BE2C (cell line): ENCODE measurements around the gene C1QTNF3.
"Not testable (repeated sequence)": the region's sequence is repeated elsewhere in the genome, so short reads cannot be mapped to it uniquely, and the experiment has no call there.

ENCODE experiments used
- DNase-seq: peaks from one replicate; pipeline ENCODE4 v3.0.0-alpha.2; 2020
- H3K27me3 ChIP-seq: fragments of 250-450 bp; sonication (Bioruptor Pico); 2 replicates; pipeline ENCODE4 v1.5.1; 2020; ENCODE audit warnings: mild to moderate bottlenecking
- H3K36me3 ChIP-seq: fragments of 250-450 bp; sonication (Bioruptor Pico); 2 replicates; pipeline ENCODE4 v1.5.1; 2020; ENCODE audit warnings: mild to moderate bottlenecking
- H3K4me1 ChIP-seq: fragments of 250-450 bp; sonication (Bioruptor Pico); 2 replicates; pipeline ENCODE4 v1.5.1; 2020
- H3K4me3 ChIP-seq: 2 replicates; pipeline ENCODE4 v1.5.1; 2011; ENCODE audit warnings: low read depth, low read length
- H3K9me3 ChIP-seq: fragments of 250-450 bp; sonication (Bioruptor Pico); 2 replicates; pipeline ENCODE4 v1.5.1; 2020
- CTCF ChIP-seq: IDR thresholded peaks from 2 replicates; pipeline ENCODE4 v1.5.1; 2012; ENCODE audit warnings: mild to moderate bottlenecking, low read depth, low read length

Gene C1QTNF3

DNA sequence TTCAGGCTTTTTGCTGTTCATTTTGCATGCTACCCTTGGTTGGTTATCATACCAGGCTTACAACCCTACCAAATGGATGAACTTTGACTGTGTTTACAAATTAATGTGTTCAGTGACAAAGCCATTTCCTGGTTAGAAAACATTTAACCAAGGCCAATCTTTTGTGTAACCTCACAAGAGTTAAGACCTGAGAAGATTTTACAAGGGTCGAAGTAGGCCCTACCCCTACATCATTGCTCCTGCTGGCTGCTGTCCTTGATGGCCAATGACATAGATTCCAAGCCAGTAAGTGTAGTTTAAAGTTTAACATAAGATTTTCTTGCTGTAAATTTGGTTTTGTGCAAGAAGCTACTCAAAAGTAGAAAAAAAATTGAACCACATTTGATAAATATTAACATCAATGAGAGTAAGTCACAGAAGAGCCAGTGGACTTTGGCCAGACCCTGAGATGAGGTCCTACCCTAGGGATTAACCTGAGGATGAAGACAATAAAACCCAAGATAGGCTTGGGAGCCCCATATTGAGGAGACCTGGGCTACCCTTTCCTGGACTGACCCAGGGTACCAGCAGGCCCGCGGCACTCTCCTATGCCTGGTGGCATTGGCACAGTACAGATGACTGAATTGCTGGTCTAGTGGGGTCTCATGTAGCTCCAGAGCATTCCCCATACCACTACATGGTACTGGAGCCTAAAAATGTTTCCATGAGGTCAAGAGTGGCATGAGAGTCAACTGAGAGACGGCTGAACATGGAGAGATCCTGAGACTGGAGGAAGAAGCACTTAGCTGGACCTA is 8.3 kb downstream of the C1QTNF3 start:
- DNase-seq, result no peak
- H3K9me3 ChIP-seq, result no peaks in the 10 kb centered on the region
- TF ChIP-seq CTCF, result no peak

GRCh38 chr5:34031966-34032365 is 11.0 kb downstream of the C1QTNF3 start:
- no peaks in the 10 kb centered on the region for H3K9me3 ChIP-seq
- no peak for TF ChIP-seq CTCF
- no peaks in the 10 kb centered on the region for H3K4me1 ChIP-seq
- no peaks in the 10 kb centered on the region for H3K36me3 ChIP-seq
- H3K27me3 ChIP-seq, result no peaks in the 10 kb centered on the region
- H3K4me3 ChIP-seq, result no peak overlapping the region
- DNase-seq, result no peak

More for the DNA sequence above, 8.3 kb downstream of the C1QTNF3 start:
- H3K4me3 ChIP-seq, result no peak overlapping the region
- H3K36me3 ChIP-seq, result no peaks in the 10 kb centered on the region
- no peaks in the 10 kb centered on the region for H3K27me3 ChIP-seq
- no peaks in the 10 kb centered on the region for H3K4me1 ChIP-seq

- Histone ChIP-seq H3K4me1 (no peaks in the 10 kb centered on the region), H3K4me3 (no peak overlapping the region), H3K9me3 (no peaks in the 10 kb centered on the region), H3K27me3 (no peaks in the 10 kb centered on the region), H3K36me3 (no peaks in the 10 kb centered on the region)
- TF ChIP-seq CTCF, result no peak
- DNase-seq, result no peak
Observed at GRCh38 chr5:34031117-34031516, 11.9 kb downstream of the C1QTNF3 start.

DNA sequence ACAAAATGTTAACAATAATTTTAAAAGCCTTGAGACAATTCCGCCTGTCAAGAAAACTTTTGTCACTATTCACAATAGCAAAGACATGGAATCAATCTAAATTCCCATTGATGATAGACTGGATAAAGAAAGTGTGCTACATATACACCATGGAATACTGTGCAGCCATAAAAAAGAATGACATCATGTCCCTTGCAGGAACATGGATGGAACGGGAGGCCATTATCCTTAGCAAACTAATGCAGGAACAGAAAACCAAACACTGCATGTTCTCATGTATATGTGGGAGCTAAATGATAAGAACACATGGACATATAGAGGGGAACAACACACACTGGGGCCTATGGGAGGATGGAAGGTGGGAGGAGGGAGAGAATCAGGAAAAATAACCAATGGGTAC is 12.4 kb downstream of the C1QTNF3 start:
- H3K9me3 ChIP-seq, H3K36me3 ChIP-seq, H3K4me1 ChIP-seq, H3K4me3 ChIP-seq, H3K27me3 ChIP-seq, DNase-seq: not testable (repeated sequence)

GRCh38 chr5:34030048-34030447 is 13.0 kb downstream of the C1QTNF3 start:
- no peak for TF ChIP-seq CTCF

GRCh38 chr5:34028349-34028748 is 14.7 kb downstream of the C1QTNF3 start:
- H3K4me1 ChIP-seq, result no peaks in the 10 kb centered on the region
- no peaks in the 10 kb centered on the region for H3K27me3 ChIP-seq
- no peaks in the 10 kb centered on the region for H3K9me3 ChIP-seq
- TF ChIP-seq CTCF, result no peak
- no peaks in the 10 kb centered on the region for H3K36me3 ChIP-seq
- H3K4me3 ChIP-seq, result no peak overlapping the region
- no peak for DNase-seq

More at GRCh38 chr5:34030048-34030447, 13.0 kb downstream of the C1QTNF3 start:
- no peaks in the 10 kb centered on the region for H3K27me3 ChIP-seq
- no peaks in the 10 kb centered on the region for H3K36me3 ChIP-seq
- H3K4me3 ChIP-seq, result no peak overlapping the region
- H3K9me3 ChIP-seq, result no peaks in the 10 kb centered on the region
- no peaks in the 10 kb centered on the region for H3K4me1 ChIP-seq
- DNase-seq, result no peak
